B cell (primary cell): Measurements from ENCODE around the gene CLCN3.

Experiments
- EZH2 ChIP-seq: IDR thresholded peaks from 2 replicates; pipeline ENCODE4 v1.6.1; 2012; ENCODE audit warnings: borderline replicate concordance, low read depth, mild to moderate bottlenecking, moderate library complexity, low read length; ENCODE audit not compliant: insufficient read depth, poor library complexity, severe bottlenecking
- TF ChIP-seq, protein P1 (sequence below): fragments of 200-600 bp; IDR thresholded peaks from one replicate; pipeline ENCODE4 v1.8.0; 2022; ENCODE audit warnings: antibody characterized with exemption, mild to moderate bottlenecking

DNA sequence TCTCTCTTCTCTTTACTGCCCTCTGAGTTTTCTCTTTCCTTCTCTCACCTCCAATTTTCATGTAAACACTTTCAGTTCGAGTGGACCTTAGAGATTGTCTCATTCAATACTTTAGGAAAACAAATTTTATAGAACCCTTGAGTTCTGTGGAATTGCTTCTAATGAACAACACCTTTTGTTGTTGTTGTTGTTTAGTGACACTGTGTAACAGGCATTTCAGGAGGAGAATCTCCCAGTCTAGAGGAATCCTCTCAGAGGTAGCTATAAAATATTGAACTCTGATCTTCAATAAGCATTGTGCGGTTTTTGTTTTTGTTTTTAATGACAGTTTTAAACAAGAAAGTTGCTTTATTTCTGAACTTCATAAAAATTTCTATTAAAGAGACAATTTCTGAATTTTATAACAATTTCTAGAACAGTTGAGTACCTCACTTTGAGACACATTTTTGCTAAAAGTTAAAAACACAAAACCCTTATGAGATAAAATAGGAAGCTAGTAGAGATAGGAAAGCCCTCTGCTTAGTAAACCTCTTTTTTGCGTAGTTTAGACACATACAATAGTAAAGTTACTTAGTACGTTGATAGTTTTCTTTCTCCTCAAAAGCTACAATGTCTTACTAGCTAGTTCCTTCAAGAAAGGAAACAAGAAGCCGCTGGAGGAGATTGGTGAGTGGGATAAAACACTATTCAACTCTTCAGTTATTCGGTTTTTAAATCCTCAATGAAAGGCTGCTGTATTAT, 38.8 kb downstream of the CLCN3 start:
- TF ChIP-seq, protein P1, sequence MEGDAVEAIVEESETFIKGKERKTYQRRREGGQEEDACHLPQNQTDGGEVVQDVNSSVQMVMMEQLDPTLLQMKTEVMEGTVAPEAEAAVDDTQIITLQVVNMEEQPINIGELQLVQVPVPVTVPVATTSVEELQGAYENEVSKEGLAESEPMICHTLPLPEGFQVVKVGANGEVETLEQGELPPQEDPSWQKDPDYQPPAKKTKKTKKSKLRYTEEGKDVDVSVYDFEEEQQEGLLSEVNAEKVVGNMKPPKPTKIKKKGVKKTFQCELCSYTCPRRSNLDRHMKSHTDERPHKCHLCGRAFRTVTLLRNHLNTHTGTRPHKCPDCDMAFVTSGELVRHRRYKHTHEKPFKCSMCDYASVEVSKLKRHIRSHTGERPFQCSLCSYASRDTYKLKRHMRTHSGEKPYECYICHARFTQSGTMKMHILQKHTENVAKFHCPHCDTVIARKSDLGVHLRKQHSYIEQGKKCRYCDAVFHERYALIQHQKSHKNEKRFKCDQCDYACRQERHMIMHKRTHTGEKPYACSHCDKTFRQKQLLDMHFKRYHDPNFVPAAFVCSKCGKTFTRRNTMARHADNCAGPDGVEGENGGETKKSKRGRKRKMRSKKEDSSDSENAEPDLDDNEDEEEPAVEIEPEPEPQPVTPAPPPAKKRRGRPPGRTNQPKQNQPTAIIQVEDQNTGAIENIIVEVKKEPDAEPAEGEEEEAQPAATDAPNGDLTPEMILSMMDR = no peak
- TF ChIP-seq EZH2 = no peak
